Stimulated activated CD4-positive, alpha-beta T cell treated with anti-CD3 and anti-CD28 coated beads, Interleukin-1b, Interleukin-23, amount 100 ng/mL, for 24 hours (primary cell): Measurements from ENCODE around the gene RDH14.

ENCODE experiments used
- DNase-seq, 4 experiments: peaks; one replicate each; pipeline ENCODE4 v3.0.0-alpha.2; 2020; ENCODE audit warnings: low read depth in 4 of 4, low spot score in 1 of 4

RDH14 gene

DNA sequence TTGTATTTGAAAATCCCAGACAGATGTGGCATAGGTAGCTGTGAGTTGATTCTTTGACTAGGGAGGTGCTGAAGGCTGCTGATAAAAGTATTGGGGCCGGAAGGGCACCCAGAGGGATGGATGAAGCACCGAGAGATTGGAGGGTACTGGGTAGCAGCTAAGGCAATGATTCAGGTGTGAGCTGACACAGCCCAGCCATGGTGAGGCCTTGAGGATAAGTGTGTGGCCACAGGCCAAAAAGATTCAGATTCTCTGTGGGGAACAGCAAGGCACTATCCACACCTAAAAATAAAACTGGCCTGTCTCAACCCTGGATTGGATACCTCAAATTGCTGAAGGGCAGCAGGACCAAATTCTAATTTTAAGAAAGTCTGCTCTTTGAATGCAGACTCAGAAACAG is 35.2 kb downstream of the RDH14 start:
- DNase-seq, result no peak

DNA sequence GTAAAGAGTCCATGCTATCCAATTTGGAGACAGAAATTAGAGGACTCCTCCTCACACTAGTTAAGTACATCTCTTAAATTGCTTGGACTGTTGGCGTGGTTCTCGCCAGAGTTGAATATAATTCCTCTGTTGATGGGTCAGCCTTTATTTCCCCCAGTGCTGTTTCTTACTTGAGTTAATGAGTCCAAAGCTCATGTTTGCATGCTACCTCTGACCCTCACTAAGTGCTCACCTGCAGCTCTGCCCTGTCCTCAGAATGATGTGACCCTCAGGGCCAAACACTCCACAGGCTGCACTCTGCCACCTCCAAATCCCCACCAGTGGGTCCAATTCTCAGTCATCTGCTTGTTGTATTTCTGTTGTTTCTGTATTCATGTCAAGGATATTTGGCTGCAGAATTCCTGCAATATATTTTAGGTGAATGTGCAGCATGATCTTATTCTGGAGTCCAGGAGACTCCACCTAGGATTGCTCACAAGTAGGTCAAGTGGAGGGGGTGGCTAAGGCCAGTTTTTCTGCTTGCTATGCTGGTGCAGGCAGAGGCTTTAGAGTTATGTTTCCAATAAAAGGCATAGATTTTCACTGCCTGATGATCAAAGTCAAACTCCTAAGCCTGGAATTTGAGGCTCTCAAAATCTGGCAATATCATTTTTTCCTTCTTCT is 37.8 kb downstream of the RDH14 start:
- no peak for DNase-seq

DNA sequence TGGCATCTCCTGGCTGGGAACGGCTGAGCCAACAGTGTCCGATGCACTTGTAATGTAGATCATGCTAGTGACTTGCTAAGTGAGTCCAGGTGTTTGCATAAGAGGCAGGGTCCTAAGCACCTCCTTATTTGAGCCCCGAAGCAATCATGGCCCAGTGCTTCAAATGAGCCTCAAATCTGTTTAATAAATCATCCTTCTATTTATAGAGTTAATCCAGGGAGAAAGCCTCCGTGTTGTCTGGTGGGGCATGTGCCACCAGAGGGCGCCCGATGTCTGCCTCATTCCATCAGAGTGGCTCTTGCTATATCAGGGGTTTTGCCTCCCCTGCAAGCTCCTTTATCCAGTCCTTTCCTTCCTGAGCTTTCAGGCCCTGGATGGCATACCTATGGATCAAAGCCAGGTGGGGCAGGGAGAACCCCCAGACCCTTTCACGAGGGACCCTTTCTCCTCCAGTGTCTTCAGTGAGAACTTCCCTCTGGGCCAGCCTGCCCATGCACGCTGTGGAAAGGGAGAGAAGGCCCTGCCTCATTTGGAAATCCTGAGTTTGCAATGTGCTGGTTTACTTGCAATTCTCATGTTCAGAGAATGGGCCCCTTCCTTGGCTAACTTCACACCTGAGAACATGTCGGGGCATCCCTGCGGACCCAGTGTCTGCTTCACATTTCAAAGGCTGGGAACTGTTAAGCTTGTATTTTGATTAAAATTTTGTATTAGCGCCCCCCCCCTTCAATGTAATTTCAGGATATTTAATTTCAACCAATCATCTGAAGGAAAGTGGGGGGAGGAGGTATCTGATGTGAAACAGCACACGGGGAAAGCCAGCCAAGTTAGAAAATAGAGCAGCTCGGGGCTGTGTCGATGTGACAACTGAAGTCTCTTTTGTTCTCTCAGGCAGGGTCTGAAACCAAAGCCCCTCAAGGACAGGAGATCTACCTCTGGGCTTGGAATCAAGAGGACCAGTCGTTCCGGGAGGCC is 39.7 kb downstream of the RDH14 start:
- peak; percentile 50 to 59 (median 54) for DNase-seq

DNA sequence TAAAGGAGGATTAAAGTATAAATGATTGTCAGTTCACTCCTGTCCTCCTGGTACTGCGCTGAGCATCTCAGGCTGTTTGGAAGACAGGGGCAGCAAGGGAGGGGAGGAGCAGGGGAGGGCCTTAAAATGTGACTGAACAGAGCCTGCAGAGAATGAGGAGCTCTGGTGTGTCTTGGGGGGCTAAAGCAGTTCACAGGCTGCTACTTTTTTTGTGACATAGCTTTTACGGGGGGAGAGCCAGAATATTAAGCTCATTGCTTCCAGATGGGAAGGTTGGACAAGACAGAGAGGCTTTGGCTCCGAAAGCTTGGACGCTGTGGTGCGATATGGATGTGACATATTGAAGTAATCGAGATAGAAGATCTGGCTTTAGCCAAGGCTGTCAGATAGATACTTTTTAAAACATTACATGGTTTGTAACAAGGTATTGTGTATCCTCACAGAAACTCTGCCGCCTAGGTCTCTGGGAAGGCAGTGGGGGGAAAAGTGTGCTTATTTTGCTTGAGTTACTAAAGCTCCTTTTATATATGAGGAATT is 40.5 kb downstream of the RDH14 start:
- DNase-seq, result no peak

DNA sequence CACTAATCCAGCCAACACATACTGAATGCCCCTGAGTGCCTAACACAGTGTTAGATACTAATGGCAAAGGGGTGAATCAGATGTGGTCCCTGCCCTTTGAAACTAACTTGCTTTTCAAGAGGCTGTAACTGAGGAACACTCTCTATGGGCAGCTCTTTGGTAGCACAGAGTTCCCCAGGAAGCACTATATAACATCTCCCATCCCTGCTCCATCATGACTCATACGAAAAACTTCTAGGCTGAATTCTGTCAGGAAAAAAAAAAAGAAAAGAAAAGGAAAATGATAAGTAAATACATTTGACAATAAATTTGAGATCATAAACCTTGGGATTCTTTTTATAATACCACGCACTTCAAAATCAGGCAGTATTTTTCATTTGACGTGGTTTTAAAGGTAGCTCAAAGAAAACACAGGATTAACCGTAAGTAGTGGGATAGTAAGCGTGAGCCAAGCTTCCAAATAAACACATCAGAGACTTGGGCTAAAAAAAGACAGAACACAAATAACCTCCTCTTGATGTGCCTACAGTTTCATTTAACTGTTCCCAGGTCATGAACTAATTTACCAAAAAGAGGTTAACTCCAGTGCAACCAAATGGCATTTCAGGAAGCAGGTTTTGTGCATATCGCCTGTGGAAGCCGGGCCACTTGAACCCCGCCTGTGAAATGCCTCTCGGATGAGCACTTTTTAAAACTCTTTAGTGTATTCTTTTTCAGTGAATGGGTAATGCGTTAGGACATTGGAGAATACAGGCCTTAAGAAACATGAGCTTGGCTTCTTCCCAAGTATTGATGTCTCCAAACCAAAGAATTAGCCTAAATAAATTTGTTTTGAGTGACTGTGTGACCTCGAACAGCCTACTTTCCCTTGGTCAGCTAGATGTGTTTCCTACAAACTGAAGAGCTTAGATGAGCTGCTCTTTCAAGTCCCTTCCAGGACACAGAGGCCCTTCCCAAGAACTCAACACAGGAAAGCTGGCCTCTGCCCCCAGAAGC is 42.0 kb downstream of the RDH14 start:
- DNase-seq, result no peak

DNA sequence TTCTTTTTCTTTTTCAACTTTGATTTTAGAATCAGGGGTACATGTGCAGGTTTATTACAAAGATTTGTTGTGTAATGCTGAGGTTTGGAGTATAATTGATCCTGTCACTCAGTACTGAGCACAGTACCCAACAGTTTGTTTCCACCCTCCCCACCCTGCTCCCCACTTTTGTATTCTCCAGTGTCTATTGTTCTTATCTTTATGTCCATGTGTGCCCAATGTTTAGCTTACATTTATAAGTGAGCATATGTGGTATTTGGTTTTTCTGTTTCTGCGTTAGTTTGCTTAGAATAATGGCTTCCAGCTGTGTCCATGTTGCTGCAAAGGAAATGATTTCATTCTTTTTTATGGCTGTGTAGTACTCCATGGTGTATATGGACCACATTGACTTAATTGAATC is 43.1 kb downstream of the RDH14 start:
- DNase-seq, result no peak

- DNase-seq, result no peak
Measured at GRCh38 chr2:18516112-18516511, 44.3 kb downstream of the RDH14 start.

- DNase-seq, result no peak
Measured at GRCh38 chr2:18514526-18515461, 45.7 kb downstream of the RDH14 start.

DNA sequence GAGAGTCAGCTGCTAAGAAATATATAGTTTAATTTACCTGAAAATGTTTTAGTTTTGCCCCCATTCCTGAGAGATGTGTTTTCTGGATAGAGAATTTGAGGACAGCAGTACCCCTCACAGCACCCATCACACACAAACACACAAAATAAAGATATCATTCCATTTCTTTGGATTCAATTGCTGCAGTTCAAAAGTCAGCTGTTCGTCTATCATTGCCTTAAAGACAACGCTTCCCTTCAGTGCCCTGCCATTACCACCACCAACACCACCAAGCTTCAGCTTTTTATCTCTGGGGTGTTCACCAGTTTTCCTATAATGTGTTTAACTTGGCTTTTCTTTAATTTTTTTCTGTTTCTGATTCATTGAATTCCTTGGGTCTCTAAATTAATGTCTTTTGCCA is 49.7 kb downstream of the RDH14 start:
- no peak for DNase-seq

GRCh38 chr2:18506883-18507509 is 53.5 kb downstream of the RDH14 start:
- DNase-seq, result no peak

GRCh38 chr2:18505703-18506341 is 54.6 kb downstream of the RDH14 start:
- DNase-seq, result no peak
